22Rv1 (cell line): ENCODE measurements around the gene KISS1.

Experiments used
- H3K27ac ChIP-seq: fragments of 450-650 bp; 2 replicates; pipeline ENCODE4 v1.5.1; 2017
- CTCF ChIP-seq: fragments of 450-650 bp; IDR thresholded peaks from 2 replicates; pipeline ENCODE4 v1.5.1; 2017; ENCODE audit warnings: mild to moderate bottlenecking
- ZFX ChIP-seq: fragments of 450-650 bp; IDR thresholded peaks from 2 replicates; pipeline ENCODE4 v1.6.1; 2017; ENCODE audit warnings: antibody characterized with exemption, borderline replicate concordance

Gene KISS1

GRCh38 chr1:204167730-204168129 is 28.6 kb downstream of the KISS1 start:
- TF ChIP-seq CTCF = no peak
- TF ChIP-seq ZFX = no peak
- H3K27ac ChIP-seq = no peak overlapping the region

- TF ChIP-seq ZFX = no peak
- no peak for TF ChIP-seq CTCF
- H3K27ac ChIP-seq = no peak within 1 kb of the TSS
These were observed 30.1 kb downstream of the KISS1 start, which contains the start of gene REN for GRCh38 chr1:204166219-204166618. Gene REN (minus strand): TSS chr1:204166337. CDS start chr1:204166293, 44 bp downstream.

- H3K27ac ChIP-seq = no peak overlapping the region
- TF ChIP-seq ZFX (no peak), CTCF (peak; percentile 100)
These were observed 33.7 kb downstream of the KISS1 start for GRCh38 chr1:204162494-204163074.

GRCh38 chr1:204161609-204162493 is 34.4 kb downstream of the KISS1 start:
- TF ChIP-seq CTCF (no peak), ZFX (no peak)
- no peak overlapping the region for H3K27ac ChIP-seq

- TF ChIP-seq ZFX (no peak), CTCF (no peak)
- no peak overlapping the region for H3K27ac ChIP-seq
These were observed 38.3 kb downstream of the KISS1 start for GRCh38 chr1:204157962-204158361.

GRCh38 chr1:204155881-204156280 is 40.4 kb downstream of the KISS1 start:
- H3K27ac ChIP-seq = no peak overlapping the region
- no peak for TF ChIP-seq CTCF
- TF ChIP-seq ZFX = no peak
